SK-N-DZ (cell line): Measurements from ENCODE around the gene TAGLN.

Experiments
- DNase-seq: peaks from one replicate; pipeline ENCODE4 v3.0.0-alpha.2; 2015; ENCODE audit warnings: low spot score

Gene TAGLN

DNA sequence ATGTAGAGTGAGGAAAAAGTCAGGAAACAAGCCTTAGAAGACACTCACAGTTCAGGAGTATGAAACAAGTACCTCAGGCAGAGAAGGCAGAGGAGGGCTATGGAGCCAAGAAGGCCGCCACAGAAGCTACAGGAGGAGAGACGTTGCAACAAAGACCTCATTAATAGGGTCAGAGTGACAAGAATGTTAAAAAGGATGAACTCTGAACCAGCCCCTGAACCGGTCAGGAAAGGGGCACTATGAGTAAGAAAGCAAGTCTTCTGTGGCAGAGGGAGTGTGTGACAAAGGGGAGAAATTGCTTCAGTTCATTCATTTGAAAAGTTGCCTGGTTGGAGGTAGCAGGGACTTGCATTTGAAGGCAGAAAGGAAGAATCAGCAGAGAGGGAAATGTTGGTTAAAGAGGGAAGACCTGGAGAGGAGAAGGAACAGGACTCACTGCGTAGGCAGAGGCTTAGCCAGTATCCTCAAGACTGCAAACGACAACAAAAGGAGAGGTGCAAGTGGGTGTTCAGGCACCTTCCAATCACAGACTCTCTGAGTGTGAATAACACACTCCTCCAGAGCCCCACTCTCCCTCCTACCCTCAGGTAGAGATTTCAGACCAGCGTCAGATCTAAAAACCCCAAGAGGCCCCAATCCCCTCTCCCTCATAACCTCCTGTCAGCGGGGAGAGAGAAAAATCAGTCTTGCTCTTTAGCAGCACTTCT lies 15.4 kb downstream of the TAGLN start:
- DNase-seq = no peak

DNA sequence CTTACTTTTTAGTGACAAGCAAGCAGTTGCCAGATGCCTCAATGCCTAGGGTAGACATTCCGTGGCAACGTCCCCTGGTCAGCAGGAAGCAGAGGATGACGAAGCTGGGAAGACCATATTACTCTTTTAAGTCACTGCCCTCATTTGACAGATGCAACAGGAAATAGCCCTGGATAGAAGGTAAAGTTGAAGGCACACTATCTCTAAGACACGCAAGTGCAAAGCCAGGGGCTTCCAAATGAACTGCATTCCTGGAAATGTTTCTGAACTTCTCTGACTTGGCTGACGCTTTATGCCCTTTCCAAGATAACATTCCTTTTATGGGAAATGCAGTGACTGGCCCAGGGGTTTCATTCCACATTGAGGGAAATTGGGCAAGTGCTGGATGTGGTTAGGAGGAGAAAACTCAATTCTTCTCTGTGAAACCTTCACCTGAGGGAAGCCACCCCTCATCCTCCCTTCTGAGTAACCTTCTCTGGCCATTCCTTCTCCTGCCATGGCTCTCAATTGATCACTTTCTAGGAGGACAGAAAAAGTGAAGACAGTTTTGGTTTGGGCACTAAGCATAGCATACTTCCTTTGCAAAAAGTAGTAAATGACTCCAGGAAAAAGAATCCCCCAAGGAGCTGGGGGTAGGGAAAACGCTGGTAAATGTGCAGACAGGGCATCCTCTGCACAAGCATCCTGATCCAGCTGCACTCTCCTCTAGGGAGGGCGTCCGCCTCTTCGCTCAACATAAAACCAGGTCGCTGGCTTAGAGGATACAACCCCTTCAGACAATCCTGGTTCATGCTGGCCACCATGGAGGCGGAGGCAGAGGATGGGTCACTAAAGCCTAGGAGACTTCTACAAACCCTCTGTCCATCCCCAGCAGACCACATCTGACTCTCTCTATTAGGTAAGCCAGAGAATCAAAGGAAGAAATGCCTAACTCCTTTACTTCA lies 18.2 kb downstream of the TAGLN start:
- no peak for DNase-seq

DNA sequence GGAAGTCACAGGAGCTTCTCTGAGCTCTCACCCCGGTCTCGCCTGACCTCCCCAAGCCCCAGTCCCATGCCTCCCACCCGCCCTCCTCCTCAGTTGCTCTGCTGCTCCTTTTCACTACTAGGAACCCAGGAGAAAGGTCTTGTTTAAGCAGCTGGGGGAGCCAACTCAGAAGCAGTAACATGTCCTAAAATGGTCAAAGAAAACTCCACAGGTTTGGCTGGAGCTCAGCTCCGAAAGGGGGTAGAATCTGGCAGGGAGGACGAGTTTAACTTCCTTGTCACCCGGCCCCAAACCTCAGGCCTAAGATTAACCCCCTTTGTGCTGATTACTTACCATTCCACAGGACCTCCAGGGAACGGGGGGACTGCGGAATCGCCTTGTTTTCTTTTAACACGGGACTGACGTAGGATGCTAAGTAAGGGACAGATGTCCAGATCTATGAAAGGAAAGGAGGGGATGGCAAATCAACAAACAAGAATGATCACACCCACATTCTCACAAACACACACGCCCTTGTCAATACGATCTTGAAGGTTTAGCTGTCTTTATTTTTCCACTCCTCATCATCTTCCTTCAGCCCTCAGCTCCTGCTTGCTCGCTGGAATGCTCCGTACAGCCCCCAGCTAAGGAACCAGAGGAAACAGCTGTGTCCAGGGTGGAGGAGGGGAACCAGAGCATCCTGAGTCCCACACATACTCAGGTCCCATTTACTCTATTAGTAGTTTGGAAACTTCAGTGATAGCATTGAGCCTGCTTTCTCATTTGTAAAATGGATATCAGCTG lies 19.2 kb downstream of the TAGLN start:
- DNase-seq = no peak

DNA sequence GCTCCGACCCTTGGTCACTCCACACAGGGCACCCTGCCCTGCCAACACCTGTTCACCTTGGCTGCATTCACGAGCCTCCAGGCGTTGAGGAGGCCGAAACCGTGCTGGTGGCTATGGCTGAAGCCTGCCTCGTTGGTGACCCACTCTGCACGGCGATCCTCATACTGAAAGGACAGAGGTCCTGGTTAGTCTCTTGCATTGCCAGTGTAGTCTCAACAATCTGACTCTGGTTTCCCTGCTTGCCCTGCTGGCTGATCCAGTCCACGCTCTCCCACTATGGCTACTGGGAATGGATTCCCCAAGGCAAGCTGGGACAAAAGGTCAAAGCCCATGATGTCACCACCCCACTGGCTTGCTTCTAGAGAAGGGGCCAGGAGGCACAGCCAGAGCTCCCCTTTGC lies 19.8 kb downstream of the TAGLN start:
- no peak for DNase-seq

DNA sequence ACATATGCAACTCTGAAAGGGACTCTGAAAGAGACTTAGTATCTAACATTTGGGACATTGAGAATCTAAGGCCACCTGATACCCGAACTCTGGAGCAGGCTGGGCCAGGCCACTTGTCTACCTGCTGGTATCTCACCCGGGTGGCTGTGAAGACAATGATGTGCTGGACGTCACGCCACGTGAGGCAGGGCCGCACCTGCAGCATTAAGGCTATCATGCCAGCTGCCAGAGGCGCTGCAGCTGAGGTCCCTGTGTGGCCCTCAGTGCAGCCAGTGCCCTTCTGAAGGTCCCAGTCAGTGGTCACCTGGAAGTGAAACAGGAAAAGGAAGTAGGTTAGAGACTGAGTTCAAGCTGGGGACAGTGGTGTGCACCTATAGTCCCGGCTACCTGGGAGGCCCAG lies 20.3 kb downstream of the TAGLN start:
- DNase-seq = no peak

DNA sequence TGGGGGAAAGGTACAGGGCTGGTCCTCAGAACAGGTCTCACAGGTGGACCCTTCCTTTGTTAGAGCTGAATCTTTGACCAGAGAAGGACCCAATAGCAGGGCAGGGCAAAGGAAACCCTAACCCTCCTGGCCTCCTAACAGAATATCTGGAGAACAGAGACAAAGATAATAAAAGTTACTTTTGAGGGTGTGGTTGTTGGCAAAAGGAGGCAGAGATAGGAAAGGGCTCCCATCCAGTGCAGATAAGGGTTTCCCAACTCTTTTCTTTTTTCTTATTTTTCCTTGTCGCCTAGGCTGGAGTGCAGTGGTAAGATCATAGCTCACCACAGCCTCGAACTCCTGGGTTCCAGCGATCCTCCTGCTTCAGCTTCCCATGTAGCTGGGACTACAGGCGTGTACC lies 20.8 kb downstream of the TAGLN start:
- DNase-seq = no peak

DNA sequence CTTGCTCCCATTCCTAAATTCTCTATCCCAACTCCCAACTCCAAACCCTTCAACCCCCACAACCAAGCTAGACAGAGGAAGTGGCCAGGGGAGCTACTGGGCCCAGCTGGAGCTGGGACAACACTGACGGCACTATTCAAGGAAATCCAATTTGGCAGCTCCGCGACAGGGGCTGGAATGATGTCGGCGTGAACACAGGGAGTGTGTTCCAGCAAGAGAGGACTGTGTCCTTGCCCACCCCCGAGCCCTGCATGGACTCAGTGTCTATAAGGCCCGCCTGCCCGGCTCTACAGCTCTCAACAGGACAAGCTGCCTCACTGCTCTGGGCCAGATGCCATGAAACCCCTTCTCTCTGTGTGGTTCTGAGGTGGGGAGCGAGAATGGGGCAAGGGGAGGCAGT lies 21.4 kb downstream of the TAGLN start:
- DNase-seq = no peak

DNA sequence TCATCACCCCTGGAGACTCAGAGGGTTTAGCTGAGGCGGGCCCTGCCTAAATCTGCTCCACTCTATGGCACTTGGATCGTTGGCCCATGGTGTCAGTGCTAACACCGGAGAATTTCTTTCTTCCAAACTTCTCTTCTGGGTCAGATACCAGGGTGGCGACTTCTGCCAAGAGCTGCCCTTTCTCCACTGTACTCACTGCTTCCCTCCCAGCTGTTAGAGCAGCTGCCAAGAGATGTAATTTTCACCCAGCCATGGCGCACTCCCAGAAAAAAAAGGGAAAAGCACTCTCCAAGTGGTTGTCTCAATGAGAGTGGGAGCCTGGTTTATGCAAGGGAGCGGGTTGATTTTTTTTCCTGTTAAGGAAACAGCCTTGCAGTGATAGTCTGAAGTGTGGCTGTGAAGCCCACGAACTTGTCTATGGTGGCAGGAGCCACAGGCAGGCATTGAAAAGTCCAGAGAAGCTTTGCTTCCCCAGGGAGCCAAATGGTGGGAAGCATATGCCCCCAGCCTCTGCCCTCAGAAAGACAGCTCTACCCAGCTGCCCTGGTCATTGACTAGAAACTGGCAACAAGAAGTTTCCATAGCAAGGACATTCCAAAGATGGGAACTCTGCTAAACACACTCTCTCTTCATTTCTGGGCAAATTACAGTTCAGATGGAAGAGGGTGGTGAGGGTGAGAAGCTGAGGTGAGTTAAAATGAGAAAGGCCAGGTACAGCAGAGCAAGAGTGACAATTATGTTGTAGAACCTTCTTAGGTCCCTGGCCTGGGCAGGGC lies 22.0 kb downstream of the TAGLN start:
- DNase-seq = no peak

DNA sequence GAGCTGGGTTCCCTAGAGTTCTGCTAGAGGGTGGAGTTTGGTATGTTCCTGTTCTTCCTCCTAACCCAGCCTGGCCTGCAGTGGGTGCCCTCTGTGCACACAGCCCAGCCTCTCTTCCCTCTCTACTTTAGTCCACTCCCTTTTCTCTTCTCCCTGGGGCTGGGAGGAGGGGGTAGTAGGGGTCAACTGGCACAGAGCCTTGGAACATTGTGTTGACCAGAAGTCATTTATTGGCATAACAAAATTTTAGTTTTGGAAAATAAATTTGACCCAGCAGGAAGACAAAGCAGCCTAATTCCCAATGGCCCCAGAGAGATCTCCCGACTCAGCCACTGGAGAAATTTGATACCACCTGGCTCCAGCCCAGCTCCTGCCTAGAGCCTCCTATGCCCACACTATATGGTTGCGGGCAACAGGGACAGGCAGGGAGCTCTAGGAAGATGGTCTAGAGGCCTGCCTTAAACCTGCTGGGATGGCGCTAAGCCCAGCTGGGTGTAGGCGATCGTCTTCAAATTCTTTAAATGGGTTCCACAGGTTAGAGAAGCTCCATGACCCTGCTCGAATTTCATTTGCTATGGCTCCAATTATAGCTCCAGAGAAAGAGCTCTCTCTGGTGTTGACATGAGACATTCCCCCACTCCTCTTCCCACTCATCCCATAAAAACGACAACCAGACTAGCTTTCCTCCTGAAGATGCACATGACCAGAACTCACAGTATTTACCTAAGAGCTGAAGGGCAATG lies 22.8 kb downstream of the TAGLN start:
- DNase-seq = no peak

DNA sequence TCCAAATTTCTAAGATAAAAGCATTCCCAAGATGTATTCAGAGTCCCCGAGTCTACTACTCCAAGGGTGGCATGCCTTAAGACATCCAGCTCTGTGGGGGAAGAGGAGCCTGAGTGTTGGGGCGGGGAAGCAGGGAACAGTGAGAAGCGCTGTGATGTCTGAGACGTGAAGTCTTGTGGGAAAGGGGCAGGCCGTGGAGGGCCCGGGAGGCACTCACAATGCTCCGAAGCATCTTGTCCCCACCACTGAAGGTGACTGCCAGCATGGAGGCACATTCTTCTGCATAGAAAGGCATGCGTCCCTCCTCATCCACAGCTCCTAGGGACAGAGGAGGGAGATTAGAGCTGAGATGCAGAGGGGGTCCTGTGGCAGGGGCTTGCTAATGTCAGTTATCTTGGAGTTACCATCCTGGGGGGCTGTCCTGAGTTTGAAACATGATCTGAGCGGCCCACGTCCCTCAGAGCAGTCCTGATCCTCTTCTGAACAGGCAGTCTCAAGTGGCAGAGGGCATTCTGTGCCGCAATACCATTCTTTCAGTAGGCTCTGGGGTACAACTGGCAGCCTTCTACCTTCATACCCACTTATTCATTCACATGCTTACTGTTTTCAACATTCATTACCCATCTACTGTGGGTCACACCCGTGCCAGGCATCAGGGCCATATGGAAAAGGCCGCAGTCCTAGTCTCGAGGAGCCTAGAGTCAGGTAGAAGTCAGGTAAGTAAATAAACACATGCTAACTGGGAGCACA lies 24.0 kb downstream of the TAGLN start:
- DNase-seq = no peak

DNA sequence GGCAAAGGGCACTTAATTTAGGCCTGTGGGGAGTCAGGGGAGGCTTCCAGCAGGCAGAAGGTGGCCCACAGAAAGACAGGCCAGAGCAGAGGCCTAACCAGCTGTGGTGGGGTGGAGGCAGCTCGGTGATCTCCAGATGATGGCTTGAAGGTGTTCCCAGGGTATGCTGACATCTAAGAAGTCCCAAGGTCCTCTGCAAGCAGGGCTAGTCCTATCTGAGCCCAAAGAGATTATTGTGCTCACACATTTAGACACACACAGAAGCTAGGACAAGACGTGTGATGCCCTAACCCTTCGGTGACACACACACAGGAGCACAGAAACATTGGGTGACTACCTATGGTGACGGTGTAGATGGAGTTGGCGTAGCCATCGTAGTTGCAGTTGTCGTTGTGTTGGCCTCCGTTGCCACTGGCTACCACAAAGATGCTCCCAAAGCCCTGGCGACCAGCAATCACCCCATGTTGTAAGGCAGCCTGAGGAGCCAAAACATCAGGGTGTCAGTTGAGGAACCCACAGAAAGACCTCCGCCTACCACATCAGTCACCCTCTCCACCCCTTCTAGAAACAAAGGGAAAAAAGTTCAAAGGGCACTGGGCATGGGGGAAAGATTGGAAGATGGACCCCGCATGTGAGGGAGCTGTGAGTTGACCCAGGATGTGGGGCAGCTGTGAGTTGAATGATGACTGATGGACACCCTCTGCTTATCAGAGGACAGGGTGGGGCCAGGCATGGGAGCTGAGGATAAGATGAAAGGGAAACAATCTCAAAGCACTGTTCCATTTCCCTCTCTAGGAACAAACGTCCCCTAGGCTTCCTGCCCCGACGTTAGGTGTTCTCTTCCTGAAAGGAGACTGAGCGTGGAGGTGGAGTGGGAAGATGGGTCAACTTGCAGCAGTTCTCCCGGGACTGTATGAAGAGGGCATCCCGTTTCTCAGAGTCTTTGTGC lies 24.8 kb downstream of the TAGLN start:
- DNase-seq = no peak

DNA sequence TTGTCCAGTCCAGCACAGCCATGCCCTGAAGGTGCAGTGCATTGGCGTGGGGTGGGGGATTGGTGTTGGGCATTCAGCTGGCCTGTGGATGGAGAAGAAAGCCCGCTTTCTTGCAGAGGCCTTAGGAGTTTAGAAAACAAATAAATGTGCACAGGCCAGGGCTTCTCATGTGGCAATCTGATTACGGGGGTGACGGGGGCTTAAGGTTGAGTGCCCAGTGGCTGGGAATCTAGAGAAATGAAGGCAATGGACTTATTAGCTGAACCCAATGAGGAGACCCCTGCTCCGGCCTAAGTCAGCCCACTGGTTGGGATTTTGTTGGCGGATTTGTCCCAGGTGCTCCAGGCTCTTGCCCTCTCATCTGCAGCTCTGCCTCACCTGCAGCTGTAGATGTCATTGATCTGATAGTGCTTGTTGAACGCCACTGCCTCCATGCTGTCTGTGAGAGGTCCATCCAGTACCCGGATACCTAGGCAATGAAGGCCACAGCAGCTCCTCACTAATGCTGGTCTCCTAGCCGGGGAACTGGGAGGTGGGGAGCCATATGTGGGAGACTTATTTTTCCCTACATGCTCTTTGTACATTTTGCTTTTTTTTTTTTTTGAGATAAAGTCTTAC lies 26.5 kb downstream of the TAGLN start:
- DNase-seq = no peak

DNA sequence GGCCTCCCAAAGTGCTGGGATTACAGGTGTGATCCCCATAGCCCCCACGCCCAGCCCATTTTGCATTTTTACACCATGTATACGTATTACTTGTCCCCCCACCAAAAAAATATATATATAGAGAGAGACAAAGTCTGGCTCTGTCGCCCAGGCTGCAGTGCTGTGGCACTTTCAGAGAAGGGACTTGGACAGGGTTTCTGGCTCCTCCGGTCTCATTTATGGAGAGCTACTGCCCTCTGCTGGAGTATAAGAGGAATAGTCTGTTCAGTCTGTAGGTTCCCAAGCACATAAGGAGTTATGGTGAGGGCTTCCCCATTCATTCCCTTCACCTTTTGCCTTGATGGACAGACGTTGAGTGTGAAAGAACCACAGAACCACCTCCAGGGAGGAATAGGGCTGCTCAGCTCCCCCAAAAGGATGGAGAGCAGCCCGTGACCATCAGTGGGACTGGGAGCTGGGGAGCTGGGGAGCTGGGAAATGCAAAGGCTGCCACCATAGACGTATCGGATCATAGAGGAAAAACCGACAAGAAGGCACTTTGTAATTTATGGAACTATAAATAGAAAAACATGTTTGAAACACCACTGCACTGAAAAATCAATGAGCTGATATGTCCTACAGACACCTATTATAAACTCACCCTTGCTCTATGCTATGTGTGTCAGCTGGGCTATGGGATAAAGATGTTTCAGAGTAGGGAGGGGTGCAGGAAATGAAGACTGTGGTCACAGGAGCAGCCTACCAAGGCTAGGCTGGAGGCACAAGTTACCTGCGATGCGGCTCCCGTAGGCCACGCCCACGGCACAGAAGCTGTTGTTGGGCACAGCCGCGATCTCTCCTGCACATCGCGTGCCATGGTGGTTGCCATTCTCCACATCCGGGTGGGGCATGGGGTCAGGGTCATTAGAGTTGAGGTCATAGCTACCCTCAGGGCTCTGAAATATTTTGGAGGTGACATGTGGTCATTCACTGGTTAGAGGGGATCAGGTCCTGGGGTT lies 27.5 kb downstream of the TAGLN start:
- DNase-seq = peak; percentile 54

DNA sequence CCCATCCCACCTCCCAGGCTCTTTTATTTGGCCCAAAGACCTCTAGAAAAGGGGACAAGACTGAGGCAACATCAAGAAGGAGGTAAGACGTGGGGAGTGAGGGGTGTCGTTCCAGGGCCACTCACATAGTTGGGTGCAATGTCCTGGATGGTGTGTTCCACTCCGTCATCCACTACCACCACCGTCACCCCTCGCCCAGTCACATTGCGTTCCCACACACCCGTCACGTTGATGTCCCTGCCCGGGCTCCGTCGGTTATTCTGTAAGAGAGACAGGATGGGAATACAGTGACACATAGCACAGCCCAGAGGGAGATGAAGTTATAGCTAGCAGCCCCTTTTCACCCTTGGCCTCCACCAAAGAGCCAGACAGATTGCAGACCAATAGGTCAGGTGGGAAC lies 28.9 kb downstream of the TAGLN start:
- DNase-seq = no peak

DNA sequence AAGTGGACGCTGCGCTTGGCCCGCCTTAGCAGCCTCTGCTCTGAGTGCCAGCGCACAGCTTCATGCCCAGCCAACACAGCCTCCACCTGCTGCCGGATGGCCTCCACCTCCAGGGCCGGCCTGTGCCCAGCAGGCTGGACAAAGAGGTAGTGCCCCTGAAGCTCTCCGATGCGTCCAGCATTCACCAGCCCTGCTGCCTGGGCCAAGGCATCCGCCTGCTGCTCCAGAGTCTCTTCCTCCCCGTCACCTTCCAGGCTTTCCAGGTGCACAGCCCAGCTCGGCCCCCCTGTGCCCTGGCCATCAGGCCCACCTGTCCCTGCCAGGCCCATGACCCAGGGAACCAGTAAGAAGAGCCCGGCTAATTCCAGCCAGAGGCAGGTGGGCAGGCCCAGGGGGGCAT lies 30.2 kb downstream of the TAGLN start:
- DNase-seq = no peak

DNA sequence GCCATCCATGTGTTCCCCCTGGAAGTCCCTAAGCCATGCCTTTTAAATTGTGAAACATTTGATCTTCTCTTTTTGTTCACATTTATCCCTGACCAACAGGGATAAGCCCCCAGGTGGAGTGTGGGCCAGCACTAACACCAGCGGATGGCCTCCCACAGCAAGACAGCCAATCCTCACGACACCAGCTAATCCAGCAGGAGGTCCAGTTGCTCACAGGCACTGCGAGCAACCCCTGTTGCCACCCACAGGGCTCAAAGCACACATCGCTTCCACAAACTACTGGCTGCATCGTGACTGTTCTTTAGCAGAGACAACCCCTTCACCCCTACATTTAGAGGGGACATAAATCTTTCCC lies 30.7 kb downstream of the TAGLN start:
- DNase-seq = no peak

DNA sequence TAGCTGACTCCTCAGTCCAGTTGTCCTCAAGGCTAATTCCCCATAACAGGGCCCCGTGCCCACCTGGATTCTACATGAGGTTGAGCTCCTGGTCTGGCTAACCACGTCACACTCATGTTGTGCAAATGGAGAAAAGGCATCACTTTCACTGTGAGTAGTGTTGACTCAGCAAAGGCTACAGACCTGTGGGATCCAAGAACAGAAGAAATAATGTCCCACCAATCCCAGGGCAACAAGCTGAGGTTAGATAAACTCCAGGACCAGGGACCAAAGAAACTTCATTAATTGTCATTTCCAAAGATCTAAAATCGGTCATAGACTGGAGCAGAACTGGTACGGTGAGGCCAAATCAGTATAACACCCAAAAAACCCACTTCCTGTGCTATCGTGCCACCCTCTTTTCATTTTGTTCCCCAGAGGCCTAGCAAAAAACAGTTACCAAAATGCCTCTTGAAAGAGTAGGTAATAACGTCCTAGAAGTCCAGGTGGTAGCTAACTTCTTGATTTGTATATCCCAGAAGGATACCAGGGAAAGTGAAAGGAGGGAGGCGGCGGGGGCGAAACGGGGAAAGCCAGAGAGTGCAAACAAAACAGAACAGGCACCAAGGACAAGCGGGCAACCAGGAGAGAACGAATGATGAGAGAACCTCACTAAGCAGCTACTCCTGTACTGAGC lies 31.3 kb downstream of the TAGLN start:
- no peak for DNase-seq
